SHP77 treated with DMSO at 0.1 percent for 48 hours (cell line): ENCODE results near the gene TP63.

Experiments used
- DNase-seq: peaks from one replicate; lab custom pipeline; 2025; lab: John Stamatoyannopoulos, UW

TP63 gene

DNA sequence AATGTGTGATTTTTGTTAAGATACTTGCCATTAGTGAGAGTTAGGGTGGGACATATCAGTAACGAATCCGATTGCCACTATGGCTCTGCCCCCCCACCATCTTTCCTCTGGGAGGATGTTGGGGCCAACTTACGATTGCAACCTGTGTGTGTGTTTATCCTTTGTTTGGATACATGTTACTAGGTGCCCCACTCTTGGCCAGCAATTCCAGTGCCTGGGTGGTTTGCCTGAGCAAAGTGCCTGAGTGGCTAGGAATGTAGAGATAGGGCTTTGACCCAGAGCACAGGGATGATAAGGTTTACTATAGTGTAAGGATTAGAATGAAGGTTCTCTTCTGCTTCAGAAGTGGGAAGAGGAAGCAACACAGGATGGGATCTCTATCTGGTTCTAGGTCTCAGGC is 231.8 kb downstream of the TP63 start:
- no peak for DNase-seq

DNA sequence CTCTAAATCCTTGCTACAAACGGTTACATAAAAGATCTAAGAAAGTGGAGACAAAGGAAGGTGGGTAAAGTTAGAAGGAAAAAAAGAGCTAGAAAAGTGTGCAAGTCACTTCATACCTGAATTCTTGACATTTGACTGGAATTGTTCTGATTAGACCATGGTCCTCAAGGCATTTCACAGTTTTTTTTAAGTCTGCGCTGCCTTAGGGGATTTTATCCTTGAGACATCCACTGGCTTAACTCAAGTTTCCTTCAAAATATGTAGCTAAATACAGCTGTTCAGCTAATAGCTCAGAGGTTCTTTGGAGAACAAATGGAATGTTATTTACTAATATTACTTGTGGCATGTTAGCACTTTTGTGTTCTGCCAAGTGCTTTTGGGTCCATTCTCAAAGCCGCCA is 236.9 kb downstream of the TP63 start:
- no peak for DNase-seq

DNA sequence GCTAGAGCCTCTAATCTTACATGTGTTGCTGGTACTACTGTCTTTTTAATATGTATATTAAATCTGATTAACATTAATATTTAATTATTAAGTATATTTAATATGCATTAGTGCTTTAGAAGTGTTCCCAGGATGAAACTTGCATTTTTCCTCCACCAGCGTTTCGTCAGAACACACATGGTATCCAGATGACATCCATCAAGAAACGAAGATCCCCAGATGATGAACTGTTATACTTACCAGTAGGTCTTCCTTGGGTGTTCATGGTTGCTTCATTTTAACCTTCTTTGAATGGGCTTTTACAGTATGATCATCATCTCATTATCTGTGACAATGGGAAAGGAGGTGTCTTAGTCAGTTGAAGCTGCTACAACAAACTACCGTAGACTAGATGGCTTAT is 238.0 kb downstream of the TP63 start:
- no peak for DNase-seq

DNA sequence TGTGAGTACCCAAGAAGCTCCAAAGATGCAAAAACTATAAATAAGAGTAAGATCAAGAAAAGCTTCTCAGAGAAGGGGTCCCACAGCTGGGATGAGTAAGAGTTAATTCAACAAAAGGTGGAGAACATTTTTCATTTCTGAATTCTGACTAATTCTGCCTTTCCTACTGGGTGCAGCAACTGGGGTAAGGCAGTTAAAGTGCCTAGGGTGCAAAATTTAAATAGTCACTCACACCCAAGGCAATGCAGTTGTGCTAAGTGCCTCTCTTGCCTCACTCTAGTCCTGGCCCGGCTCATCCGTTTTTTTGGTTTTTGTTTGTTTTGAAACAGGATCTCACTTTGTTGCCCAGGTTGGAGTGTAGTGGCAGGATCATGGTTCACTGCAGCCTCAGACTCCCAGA is 240.2 kb downstream of the TP63 start:
- DNase-seq, result no peak

DNA sequence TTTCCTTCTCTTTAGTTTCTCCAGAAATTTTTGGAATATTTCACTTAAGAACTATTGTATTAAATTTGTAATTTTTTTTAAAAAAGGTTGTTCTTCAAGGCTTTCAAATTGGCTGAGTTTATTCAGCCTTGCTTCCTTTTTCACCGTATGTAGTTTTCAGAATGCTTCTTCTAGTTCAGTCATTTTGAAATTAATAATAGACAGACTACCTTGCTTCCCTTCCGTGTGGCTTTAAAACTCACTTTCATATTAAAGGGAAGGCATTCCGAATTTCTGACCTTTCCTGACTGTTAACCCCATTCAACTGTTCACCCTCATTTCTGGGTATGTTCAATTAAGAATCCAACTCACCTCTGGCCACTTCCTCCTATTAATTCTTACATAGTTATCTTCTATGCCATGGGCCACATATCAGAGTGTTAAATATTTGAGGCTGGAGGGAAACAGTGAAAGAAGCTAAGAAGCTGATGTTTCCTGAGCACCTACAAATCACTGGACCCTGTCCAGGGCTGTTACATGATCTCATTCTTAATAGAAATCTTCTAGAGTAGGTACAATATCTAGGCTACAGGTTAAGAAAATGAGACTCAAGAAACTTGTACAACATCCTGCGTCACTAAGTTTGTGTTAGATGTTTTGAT is 252.0 kb downstream of the TP63 start:
- no peak for DNase-seq

DNA sequence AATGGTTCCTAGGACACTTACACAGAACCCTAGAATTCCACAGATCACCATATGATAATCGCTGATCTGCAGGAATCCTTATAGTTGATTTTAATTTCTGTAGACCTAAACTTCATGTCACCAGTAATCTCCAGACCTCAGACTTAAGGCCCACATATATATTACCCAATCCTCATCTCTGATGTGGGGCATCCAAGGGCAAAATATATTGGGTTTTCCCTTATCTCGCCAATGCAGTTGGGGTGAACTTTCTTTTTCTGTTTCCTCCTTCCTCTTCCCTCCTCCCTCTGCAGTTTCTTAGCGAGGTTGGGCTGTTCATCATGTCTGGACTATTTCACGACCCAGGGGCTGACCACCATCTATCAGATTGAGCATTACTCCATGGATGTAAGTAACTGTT is 259.3 kb downstream of the TP63 start:
- no peak for DNase-seq

DNA sequence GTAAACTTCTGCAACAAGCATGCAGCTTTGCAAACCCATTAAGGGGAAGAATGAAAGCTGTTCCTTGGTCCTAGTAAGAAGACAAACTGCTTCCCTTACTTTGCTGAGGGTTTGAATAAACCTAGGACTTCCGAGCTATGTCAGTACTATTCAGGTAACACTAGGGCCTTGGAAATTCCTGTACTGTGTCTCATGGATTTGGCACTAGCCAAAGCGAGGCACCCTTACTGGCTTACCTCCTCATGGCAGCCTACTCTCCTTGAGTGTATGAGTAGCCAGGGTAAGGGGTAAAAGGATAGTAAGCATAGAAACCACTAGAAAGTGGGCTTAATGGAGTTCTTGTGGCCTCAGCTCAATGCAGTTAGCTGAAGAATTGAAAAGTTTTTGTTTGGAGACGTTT is 265.3 kb downstream of the TP63 start:
- no peak for DNase-seq

DNA sequence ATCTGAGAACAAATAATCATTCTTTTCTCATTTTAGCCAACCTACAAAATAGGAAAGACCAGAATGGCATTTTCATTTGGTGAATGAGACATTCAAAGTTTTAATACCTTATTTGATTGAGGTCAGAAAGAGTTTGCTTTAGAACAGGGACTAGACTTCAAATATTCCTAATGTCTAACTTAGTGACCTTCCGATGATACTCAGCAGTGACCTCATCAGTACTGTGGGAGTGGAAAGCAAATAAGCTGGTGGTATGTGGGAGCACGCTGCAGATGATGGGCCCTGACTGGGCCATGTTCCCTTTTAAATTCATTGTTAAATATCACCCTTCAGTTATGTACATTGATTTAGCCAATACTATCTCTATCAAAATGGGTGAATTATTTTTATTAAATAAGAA is 266.2 kb downstream of the TP63 start:
- no peak for DNase-seq

DNA sequence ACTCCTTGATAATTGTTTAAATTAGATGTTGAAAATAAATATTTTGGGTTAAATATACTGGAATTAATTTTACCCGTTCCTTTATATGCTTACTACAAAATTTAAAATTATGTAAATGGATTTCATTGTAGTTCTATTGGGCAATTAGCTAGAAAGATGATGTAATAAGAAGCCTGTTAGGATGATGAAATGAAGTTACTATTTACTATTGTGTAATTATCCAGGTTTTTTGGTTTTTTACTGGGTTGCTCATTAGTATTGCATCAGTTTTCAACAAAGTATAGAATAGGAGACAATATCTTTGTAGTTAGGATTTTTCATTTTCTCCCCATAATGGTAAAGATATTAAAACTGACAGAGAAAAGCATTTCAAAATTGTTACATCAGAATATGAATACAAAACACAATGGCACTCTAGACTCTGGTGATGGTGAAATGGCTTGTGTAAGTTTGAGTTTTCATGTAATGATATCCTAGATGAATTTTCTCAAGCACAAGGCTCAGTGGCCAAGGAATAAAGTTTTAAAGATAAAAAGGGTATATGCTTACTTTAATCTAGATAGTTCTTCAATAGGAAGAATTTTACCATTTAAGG is 267.5 kb downstream of the TP63 start:
- no peak for DNase-seq

DNA sequence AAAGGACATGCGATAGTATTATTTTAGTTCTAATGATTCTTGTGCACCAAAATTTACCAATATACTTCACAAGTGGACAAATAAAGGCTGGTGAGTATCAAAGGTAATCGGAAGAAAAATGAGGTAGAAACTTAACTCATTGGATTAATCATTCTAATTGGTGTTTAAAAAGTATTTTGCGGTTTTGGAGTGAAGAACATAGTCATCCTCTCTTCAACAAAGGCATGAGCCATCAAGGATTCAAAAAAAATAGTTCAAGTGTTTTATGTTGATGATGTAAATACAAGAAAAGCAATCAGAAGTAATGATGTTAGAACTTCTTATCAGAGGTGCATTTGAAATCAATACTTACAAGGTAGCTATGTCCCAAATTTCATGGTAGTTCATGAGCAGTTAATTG is 268.0 kb downstream of the TP63 start:
- DNase-seq, result no peak

DNA sequence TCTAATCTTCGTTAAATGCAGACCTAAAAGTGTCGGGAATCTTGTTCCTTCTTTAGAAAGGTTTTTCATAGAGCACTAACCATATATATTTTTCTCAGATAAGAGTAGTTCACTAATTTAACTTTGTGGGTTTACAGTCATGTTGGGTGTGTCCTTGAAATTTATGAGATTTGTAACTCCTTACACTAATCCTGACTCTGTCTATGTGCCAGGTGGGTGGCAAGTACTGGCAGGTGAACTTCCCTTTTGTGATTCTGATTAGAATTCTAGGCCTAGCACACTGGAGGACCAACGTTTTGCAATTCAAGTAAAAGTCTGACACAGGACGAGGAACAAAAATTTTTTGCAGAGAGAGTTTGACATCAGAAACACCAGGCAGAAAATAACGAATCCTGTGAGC is 269.4 kb downstream of the TP63 start:
- DNase-seq, result no peak

DNA sequence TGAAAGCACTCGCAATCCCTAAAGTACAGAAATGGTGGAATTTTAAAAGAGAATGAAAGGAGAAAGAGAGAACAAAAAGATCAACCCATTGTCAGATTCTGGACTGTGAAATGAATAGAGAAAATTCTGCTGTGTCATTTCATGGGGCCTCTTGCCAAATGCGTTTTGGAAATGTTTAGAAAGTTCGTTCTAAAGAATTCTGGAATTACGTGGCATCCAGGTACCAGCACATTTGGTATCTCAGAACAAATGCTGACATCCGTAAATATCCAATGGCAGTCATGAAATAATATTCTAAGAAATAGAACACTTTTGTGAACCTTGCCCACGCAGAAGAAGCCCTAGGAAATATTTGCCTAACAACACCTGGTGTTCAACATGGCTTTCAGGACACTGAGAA is 270.3 kb downstream of the TP63 start:
- no peak for DNase-seq

DNA sequence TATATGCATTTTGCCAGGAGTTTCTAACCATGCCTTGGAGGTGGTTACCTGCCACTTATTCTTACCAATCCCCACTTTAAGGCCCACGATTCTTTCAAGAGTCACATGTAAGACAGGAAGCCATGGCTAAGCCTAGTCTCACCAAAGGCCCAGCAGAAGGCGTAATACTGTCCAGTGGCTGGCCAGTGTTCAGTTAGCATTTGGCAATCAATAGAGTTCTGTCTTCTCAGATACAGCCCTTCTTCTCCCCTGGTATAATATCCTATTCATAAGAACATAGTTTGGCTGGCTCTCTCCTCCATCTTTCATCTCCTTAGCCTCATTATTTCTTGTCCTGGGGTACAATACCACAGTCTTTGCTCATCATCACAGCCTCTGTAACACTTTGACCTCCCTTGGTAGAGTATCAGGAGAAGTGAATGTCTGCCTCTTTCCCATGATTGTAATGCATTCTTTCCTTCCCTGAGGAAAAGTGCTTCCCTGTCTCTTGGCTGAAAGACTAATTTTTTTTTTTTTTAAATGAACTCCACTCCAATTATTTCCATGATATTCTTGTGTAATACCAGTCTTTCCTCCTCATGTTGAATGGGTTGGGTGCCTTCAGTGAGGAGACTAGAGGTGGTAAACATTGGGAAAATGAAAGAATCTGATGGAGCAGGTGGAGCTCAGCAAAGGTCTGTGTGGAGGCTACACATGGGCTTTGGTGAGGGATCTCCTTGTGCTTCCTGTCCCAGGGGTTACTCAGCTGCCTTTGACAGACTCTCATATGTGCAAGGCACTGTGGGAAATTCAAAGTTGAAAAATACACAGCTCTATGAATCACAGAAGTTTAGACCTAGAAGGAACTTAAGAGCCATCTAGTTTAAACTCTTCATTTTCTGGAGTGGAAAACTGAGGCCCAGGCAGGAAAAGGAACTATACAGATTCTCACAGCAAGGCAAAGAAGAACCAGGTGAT is 271.3 kb downstream of the TP63 start:
- no peak for DNase-seq

DNA sequence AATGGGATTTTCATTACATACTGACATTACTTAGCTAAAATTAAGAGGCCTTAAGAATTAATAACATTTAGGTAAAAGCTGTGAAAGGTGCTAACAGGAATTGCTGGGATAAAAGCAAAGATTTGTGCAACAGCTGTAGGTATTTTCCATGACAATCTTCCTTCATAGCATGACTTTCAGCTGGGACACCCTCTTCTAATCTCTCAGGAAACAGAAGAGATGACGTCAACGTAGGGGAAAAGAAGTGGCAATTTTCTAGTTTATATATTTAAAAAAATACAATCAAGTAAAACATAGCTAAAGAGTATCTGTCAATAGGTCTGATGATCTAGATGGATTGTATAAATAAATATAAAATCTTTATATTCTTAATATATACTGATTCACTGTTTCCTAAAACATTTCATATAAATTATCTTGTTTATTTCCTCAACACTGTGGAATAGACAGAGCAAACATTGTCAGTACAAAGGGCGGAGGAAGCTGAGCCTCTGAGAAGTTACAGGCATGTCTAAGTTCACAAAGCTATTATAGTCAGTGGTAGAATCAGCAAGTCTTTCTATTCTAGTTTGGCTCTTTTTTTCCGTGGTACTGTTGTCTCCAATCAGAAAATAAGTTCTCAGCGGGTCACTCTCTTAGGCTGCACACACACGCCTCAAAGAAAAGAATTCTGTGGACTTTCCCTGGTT is 272.5 kb downstream of the TP63 start:
- no peak for DNase-seq

DNA sequence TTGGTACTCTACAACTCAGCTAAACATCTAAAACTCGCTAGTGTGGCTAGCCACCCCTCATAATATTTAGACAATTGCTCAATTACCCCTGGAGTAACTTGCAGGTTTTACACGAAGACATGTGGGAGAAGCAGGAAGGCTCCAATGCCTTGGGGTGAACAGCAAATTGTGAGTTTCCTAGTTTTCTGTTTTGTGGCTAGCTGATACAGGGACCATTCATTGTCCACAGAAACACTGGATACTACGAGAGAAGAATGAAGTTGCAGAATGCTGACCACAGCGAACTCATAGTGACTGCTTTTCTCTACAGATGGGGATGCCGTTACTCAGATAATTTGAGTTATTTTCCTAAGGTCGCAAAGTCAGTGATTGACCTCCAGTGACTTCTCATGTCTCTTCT is 276.6 kb downstream of the TP63 start:
- no peak for DNase-seq

DNA sequence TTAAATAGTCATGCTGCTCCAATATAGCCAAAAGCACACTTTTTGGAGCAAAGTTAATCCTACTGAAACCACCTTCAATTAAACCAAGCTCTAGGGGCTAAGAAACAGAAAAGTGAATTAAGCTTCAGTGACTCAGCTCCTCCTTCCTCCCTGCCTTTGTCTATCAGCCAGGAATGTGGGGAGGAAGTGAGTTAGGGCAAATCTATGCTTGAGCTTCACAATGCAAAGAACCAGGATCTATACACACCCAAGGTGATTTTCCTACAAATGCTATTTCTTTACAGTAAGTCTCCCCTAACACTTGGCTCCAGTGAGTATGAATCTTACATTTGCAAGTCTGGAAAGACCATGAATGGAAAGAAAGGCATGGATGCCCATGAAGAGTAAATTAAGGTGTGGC is 277.5 kb downstream of the TP63 start:
- no peak for DNase-seq

DNA sequence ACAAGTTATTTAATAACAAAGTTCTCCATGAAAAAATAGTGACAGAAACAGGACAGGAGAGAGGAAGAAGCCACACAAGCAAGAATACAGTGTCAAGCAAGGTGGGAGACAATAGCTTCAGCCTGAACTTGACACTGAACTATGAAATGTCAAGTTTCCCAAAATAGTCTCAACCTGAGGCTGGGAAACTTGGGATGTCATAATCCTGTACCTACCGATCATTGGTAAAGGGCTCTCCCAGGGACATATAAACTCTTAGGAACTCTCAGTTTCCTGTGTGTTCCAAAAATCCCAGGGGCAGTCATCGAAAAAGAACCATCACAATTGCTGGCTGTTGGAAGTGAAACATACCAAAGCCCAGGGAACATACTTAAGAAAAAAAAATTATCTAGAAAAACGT is 277.9 kb downstream of the TP63 start:
- DNase-seq, result no peak

DNA sequence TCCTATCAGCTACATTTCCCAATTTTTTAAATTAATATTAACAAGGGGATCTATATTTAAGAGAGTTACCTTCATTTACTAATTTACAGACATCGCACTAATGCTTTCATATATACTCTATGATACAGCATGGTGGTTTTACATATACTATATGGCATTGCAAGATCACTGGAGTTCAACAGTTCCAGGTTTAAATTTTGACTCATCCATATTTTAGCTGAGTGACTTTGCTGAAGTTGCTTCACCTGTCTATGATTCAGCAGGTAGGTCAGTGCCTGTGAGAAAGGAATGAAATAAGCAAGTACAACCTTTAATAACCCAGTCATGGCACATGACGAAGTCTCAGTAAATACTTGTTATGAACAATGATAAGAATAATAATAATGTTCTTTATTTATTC is 278.4 kb downstream of the TP63 start:
- DNase-seq, result no peak

DNA sequence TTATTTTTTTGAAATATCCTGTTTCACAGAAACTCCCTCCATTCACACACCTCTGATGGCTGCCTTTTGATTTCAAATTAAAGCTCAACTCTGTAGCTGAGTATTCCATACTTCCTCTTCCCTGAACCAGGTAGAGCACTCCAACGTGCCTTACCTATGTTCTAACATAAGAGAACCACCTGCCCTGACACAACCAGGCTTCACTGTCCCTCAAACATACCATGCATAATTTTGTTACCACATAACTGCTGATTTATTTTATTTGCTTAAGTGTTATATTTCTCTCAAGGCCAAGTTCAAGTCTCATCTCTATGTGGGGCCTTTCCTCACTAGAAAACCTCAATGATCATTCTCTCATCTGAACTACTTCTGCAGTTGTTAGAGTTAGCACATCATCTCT is 279.8 kb downstream of the TP63 start:
- DNase-seq, result no peak

DNA sequence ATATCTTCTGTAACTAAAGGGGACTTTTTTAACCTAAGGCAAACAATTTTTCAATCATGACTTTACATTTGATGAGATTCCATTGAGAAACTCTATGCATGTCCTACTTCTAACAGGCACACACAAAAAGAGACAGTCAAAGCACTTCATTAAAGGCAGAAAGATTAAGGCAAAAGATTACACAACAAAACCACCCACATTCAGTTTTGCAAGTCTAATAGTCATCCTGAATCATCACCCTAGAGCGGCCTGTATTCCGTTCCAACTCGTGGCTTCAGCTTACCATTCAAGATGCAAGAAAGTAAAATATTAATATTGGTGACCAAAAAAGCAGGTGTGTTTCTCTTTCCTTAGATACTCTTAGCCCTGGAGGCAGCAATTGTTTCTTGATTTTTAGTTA is 283.6 kb downstream of the TP63 start:
- DNase-seq, result no peak

DNA sequence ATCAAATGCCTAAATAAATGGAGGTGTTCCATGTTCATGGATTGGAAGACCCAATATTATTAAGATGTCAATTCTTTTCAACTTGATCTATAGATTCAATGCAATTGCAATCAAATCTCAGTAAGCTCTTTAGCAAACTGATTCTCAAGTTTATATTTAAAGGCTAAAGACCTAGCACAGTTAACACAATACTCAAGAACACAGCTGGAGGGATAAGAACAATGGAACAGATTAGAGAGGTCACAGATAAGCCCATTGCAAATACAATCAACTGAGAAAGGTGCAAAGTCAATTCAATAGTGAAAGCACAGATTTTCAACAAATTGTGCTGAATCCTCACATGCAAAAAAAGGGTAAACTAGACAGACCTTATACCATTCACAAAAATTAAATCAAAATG is 290.6 kb downstream of the TP63 start:
- no peak for DNase-seq

DNA sequence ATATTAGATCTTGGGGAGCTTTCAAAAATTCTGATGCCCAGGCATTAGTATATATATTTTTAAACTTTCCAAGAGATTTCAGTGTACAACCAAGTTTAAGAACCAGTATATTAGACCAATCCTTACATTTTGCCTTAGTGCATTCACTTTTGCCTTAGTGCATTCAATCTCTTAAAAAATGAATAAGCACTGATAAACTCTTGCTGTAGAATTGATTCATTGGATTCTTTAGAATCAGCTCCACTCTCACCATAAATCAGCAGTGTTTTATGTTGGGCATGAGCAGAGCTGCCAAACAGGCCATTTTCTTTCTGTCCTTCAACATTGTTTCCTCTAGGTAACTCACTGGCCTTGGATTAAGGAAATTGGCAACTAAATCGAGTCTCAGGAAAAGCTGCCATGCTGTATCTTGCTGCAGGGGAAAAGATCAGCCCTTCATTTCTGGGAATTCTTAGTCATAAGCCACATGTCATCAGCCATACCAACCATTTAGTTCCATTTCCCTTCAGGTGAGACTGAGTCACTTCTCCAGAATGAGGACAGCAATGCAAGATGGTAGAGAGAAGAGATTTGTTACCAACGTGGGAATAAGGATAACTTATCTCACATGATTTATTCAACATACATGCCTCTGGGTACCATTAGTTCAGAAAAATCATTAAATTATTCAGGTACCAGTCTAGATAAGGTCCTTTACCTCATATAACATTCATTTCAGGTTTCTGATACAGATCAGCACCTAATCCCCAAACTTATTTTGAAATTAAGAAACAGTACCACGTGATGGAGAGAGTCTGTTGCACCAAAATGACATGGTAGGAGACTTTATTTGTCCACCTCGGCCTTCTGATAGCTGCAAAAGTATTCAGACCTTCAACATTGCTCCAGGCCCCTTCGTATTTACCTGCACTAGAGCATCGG is 297.0 kb downstream of the TP63 start:
- DNase-seq, result no peak
